ENCODE measurements around the gene GNG7. TPM values are rescaled to one million over a fixed set of nuclear protein-coding genes. Genes with fewer than 3 reads are reported as not detected.
"Not testable (repeated sequence)": the region's sequence is repeated elsewhere in the genome, so short reads cannot be mapped to it uniquely, and the experiment has no call there.

The GNG7 gene
- total RNA-seq, 4 donors from 2014 or later, result 0.57 to 3.8 (median 1.6) TPM

DNA sequence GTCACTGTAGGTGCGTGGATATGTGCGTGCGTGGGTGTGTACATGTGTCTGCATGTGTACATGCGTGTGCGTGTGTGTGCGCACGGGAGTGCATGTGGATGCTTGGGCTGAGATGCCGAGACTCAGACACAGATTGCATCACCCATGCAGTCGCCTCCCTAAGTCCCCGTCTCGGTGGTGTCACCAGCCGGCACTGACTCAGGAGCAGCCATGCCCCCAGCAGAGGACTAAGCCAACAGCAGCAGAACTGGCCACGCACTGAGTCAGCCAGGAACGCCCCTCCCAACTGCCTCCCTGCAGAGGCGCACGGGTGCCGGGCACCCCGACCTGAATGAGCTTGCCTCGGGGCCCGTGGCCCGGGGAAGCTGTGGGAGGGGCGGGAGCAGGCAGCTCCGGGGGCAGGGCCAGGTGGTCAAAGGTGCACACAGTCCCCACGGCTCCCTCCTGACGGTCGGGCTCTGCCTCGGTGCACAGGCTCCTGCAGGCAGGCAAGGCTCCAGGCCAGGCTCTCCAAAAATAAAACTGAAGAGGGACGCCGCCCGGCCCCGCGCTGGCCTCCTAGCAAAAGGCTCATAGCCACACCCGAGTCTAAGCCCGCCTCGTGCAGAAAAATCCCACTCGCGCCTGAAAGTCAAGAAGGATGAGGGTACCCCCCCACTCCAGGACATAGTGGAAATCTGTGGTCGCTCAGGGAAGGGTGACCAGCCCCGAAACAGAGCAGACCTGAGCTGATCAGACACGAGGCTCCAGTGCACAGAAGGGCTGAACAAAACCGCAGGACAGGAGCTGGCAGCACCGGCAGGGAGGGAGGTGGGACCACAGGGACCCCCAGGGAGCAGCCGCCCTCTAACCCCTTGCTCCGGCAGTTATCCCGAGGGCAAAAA, 177.4 kb downstream of the GNG7 start:
- Histone ChIP-seq H3K27me3 (no peaks in the 10 kb centered on the region), H3K27ac (peak overlapping the region; percentile 61 to 82 (median 75)), H3K36me3 (no peaks in the 10 kb centered on the region), H3K4me3 (peak overlapping the region; percentile 22 to 57 (median 34)), H3K9me3 (no peaks in the 10 kb centered on the region), H3K4me1 (peaks cover 7 to 54% (median 17%) of the 10 kb centered on the region in 3 donors)
- no peak for DNase-seq
- WGBS, 2 donors, result 46 to 51% methylated on average over 17 to 26 of the region's 45 CpGs
- TF ChIP-seq POLR2A (IDR thresholded peaks at IDR 0.05), result no peak
- TF ChIP-seq, protein P1, sequence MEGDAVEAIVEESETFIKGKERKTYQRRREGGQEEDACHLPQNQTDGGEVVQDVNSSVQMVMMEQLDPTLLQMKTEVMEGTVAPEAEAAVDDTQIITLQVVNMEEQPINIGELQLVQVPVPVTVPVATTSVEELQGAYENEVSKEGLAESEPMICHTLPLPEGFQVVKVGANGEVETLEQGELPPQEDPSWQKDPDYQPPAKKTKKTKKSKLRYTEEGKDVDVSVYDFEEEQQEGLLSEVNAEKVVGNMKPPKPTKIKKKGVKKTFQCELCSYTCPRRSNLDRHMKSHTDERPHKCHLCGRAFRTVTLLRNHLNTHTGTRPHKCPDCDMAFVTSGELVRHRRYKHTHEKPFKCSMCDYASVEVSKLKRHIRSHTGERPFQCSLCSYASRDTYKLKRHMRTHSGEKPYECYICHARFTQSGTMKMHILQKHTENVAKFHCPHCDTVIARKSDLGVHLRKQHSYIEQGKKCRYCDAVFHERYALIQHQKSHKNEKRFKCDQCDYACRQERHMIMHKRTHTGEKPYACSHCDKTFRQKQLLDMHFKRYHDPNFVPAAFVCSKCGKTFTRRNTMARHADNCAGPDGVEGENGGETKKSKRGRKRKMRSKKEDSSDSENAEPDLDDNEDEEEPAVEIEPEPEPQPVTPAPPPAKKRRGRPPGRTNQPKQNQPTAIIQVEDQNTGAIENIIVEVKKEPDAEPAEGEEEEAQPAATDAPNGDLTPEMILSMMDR (IDR thresholded peaks at IDR 0.05), result no peak
- intact Hi-C loops (cut with DNase I), result no loop called here

DNA sequence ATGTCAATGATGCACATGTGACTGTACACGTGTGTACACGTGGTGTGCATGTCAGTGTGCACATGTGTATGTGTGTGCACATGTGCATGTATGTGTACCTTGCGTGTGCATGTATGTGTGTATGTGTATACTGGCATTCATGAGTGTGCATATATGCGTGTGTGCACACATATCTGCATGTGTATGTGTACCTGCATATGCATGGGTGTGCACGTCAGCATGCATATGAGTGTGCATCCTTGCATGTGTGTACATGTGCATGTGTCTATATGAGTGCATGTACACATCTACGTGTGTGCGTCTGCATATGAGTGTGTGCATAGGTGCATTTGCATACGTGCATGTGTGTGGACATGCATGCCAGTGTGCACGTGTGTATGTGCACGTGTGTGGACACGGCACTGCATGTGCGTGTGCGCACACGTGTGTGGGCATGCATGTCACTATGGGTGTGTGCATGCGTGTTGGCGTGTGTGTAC, 178.1 kb downstream of the GNG7 start:
- TF ChIP-seq, protein P1 (IDR thresholded peaks at IDR 0.05), result no peak
- no peak for TF ChIP-seq POLR2A (IDR thresholded peaks at IDR 0.05)
- H3K4me1 ChIP-seq, result peaks cover 7 to 48% (median 17%) of the 10 kb centered on the region in 3 donors
- no peak overlapping the region for H3K4me3 ChIP-seq
- peak overlapping the region in 2 of 4 donors; percentile 26 to 82 for H3K27ac ChIP-seq
- no peak for DNase-seq
- H3K9me3 ChIP-seq, result no peaks in the 10 kb centered on the region
- intact Hi-C loops (cut with DNase I), result no loop called here
- no peaks in the 10 kb centered on the region for H3K36me3 ChIP-seq
- 78 to 86% methylated on average over 15 to 16 of the region's 16 CpGs for WGBS, 2 donors
- H3K27me3 ChIP-seq, result no peaks in the 10 kb centered on the region

DNA sequence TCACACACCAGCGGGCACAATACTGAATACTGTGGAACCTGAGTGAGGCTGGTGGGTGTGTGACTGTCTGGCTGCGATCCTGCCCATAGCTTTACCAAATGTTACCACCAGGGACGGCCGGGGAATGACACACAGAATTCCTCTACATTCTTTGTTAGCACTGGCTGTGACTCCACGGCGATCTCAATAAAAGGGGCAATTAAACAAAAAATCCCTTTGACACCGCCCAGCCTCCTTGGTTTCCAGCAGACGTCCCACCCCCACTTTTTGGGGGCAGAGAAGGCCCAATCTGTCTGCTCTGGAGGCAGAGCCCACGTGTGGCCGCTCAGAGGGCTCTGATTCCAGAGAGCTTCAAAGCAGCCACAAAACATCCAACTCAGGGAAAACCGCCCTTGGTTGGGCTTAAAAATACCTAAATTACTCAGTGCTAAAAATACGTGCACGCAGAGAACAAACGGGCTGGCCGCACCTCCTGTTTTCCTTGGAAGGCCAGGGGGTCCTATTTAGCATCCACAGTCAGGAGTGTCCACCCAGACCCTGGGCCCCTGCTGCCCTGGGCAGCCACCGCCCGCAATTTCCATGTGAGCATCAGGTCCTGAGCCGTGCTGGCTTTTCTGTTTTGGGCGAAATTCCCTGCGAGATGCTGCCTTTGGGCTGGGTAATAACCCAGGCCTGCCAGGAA, 178.7 kb downstream of the GNG7 start:
- DNase-seq, result no peak
- intact Hi-C loops (cut with DNase I), result no loop called here
- Histone ChIP-seq H3K27me3 (no peaks in the 10 kb centered on the region), H3K4me3 (no peak overlapping the region), H3K4me1 (peaks cover 4 to 41% (median 14%) of the 10 kb centered on the region in 3 donors), H3K9me3 (no peaks in the 10 kb centered on the region), H3K36me3 (no peaks in the 10 kb centered on the region), H3K27ac (peak overlapping the region in 3 of 4 donors; percentile 13 to 37 (median 26))
- no peak for TF ChIP-seq POLR2A (IDR thresholded peaks at IDR 0.05)
- TF ChIP-seq, protein P1 (IDR thresholded peaks at IDR 0.05), result peak in 1 of 6 experiments; percentile 16
- 67 to 73% methylated on average over 13 to 19 of the region's 20 CpGs for WGBS, 2 donors

DNA sequence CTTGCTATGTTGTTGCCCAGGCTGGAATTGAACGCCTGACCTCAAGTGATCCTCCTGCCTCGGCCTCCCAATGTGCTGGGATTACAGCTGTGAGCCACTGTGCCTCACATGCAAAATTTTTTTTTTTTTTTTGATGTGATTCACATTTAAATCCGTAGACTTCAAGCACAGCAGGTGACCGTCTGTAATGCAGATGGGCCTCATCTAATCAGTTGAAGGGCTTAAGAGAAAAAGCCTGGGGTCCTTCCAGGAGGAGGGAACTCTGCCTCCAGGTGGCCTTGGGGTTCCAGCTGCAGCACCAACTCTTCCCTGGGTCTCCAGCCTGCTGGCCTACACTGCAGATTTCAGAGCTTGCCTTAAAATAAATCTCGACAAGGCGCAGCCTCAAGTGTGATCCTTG, 183.0 kb downstream of the GNG7 start:
- WGBS, 2 donors, result 80 to 100% methylated on average over 3 to 6 of the region's 6 CpGs
- no peak for DNase-seq
- TF ChIP-seq, protein P1 (IDR thresholded peaks at IDR 0.05), result no peak
- no peak for TF ChIP-seq POLR2A (IDR thresholded peaks at IDR 0.05)
- Histone ChIP-seq H3K4me1 (peaks cover 0 to 12% (median 0%) of the 10 kb centered on the region in 3 donors), H3K27me3 (no peaks in the 10 kb centered on the region), H3K9me3 (no peaks in the 10 kb centered on the region), H3K27ac (no peak overlapping the region), H3K36me3 (no peaks in the 10 kb centered on the region), H3K4me3 (no peak overlapping the region)
- intact Hi-C loops (cut with DNase I), result no loop called here

DNA sequence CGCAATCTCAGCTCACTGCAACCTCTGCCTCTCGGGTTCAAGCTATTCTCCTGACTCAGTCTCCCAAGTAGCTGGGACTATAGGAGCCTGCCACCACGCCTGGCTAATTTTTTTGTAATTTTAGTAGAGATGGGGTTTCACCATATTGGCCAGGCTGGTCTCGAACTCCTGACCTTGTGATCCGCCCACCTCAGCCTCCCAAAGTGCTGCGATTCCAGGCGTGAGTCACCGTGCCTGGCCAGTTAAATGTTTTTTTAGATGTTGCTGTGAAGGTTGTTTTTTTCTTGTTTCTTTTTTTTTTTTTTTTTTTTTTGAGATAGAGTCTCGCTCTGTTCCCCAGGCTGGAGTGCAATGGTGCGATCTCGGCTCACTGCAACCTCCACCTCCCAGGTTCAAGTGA, 183.6 kb downstream of the GNG7 start:
- H3K36me3 ChIP-seq; H3K27ac ChIP-seq; H3K27me3 ChIP-seq; H3K9me3 ChIP-seq; H3K4me1 ChIP-seq; DNase-seq; H3K4me3 ChIP-seq; intact Hi-C loops (cut with DNase I): not testable (repeated sequence)
- 79 to 85% methylated on average over 9 to 11 of the region's 11 CpGs for WGBS, 2 donors
